ENCODE data around the gene PLAAT5.

The PLAAT5 gene

GRCh38 chr11:63480039-63480438 lies 10.9 kb downstream of the PLAAT5 start:
- TF ChIP-seq, protein P1, sequence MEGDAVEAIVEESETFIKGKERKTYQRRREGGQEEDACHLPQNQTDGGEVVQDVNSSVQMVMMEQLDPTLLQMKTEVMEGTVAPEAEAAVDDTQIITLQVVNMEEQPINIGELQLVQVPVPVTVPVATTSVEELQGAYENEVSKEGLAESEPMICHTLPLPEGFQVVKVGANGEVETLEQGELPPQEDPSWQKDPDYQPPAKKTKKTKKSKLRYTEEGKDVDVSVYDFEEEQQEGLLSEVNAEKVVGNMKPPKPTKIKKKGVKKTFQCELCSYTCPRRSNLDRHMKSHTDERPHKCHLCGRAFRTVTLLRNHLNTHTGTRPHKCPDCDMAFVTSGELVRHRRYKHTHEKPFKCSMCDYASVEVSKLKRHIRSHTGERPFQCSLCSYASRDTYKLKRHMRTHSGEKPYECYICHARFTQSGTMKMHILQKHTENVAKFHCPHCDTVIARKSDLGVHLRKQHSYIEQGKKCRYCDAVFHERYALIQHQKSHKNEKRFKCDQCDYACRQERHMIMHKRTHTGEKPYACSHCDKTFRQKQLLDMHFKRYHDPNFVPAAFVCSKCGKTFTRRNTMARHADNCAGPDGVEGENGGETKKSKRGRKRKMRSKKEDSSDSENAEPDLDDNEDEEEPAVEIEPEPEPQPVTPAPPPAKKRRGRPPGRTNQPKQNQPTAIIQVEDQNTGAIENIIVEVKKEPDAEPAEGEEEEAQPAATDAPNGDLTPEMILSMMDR (IDR thresholded peaks at IDR 0.05; ENCODE audit: control insufficient read depth, extremely low read depth, insufficient read depth) = no peak
- DNase-seq (ENCODE audit: low read depth) = no peak
- no peak overlapping the region for H3K4me3 ChIP-seq (ENCODE audit: low read depth, low read length)

DNA sequence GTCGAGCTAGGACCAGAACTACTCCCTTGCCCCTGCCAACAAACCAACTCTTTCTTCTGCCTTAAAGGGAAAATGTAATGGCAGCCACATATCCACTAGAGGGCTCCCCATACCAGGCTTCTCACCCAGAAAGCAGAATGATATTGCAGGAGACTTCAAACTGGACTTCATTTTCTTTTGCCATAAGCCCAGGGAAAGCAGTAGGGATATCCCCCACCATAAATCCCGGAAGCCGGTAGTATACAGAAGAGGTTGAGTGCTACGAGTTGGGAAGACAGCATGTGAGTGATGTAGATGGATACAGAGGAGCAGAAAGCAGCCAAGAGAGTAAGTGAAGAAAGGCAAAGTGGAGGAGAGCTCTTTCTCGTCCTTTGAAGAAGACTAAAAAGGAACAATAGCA lies 12.1 kb downstream of the PLAAT5 start:
- DNase-seq (ENCODE audit: low read depth) = peak; percentile 41
- H3K4me3 ChIP-seq (ENCODE audit: low read depth, low read length) = no peak overlapping the region
- TF ChIP-seq, protein P1 (IDR thresholded peaks at IDR 0.05; ENCODE audit: control insufficient read depth, extremely low read depth, insufficient read depth) = peak; percentile 87

DNA sequence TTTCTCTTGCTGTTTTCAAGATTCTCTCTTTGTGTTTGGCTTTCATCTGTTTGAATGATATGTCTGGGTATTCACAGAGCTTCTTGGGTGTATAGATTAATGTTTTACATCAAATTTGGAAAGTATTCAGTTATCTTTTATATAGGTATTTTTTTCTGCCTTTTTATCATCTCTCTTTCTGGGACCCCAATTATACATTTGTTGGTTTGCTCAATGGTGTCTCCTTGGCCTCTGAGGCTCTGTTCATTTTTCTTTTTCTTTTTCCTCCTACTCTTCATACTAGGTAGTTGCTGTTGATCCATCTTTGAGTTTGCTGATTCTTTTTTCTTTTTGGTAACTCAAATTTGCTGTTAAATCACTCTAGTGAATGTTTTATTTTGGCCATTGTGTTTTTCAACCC lies 14.3 kb downstream of the PLAAT5 start:
- TF ChIP-seq, protein P1 (IDR thresholded peaks at IDR 0.05; ENCODE audit: control insufficient read depth, extremely low read depth, insufficient read depth) = no peak
- H3K4me3 ChIP-seq (ENCODE audit: low read depth, low read length) = no peak overlapping the region
- no peak for DNase-seq (ENCODE audit: low read depth)

DNA sequence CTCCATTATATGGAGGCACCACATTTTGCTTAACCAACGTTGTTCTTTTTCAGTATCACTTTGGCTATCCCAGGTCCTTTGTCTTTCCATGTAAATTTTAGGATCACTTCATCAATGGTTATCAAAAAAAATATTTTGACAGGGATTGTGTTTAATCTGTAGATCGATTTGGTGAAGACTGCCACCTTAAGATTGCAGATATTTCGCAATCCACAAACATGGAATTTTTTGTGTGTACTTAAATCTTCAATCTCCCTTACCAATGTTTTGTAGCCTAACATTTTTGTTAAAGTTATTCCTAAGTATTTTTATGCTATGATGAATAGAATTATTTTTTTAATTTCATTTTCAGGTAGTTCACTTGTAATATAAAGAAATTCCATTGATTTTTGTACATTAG lies 18.6 kb downstream of the PLAAT5 start:
- no peak for DNase-seq (ENCODE audit: low read depth)
- no peak overlapping the region for H3K4me3 ChIP-seq (ENCODE audit: low read depth, low read length)
- TF ChIP-seq, protein P1 (IDR thresholded peaks at IDR 0.05; ENCODE audit: control insufficient read depth, extremely low read depth, insufficient read depth) = no peak

DNA sequence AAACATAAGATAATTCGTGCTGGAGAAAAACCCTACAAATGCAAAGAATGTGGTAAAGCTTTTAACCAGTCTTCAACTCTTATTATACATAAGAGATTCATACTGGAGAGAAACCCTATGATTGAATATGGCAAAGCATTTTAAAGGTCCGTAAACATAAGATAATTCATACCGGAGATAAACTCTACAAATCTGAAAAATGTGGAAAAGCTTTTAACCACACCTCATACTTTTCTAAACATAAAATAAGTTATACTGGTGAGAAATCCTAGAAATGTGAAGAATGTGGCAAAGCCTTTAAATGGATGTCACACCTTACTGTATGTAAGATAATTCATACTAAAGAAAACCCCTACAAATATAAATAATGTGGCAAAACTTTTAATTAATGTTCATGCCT lies 20.7 kb downstream of the PLAAT5 start:
- DNase-seq (ENCODE audit: low read depth) = no peak
- TF ChIP-seq, protein P1 (IDR thresholded peaks at IDR 0.05; ENCODE audit: control insufficient read depth, extremely low read depth, insufficient read depth) = no peak
- no peak overlapping the region for H3K4me3 ChIP-seq (ENCODE audit: low read depth, low read length)

GRCh38 chr11:63462137-63462536 lies 28.8 kb downstream of the PLAAT5 start:
- TF ChIP-seq, protein P1 (IDR thresholded peaks at IDR 0.05; ENCODE audit: control insufficient read depth, extremely low read depth, insufficient read depth) = no peak
- no peak overlapping the region for H3K4me3 ChIP-seq (ENCODE audit: low read depth, low read length)
- DNase-seq (ENCODE audit: low read depth) = no peak

DNA sequence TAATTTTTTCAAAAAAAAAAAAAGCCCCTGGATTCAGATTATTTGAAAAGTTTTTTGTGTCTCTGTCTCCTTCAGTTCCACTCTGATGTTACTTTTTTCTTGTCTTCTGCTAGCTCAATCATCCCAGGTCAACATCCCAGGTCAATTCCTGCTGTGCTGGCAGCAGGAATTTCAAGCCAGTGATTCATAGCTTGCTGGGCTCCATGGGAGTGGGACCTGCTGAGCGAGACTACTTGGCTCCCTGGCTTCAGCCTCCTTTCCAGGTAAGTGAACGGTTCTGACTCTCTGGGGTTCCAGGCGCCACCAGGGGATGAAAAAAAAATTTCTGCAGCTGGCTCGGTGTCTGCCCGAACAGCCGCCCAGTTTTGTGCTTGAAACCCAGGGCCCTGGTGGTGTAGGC lies 31.4 kb downstream of the PLAAT5 start:
- H3K4me3 ChIP-seq (ENCODE audit: low read depth, low read length) = no peak overlapping the region
- DNase-seq (ENCODE audit: low read depth) = no peak
- TF ChIP-seq, protein P1 (IDR thresholded peaks at IDR 0.05; ENCODE audit: control insufficient read depth, extremely low read depth, insufficient read depth) = no peak

Data from LNCaP clone FGC (cell line).